B cell (primary cell): ENCODE data around the gene C1QTNF12. TPM values are rescaled to one million over a fixed set of nuclear protein-coding genes. Genes with fewer than 3 reads are reported as not detected.

Experiments used
- ATAC-seq: fragments of 200-7000 bp; cut with Tn5 transposase; one replicate; pipeline ENCODE4 v1.10.0; 2021; ENCODE audit warnings: low read depth, mild to moderate bottlenecking, moderate number of reproducible peaks, moderate library complexity
- CTCF ChIA-PET: fragments of 350-600 bp; sonication (Branson Sonifier 250); formaldehyde crosslinking; loops from one replicate; lab custom pipeline; 2021; ENCODE audit warnings: antibody characterized with exemption, inconsistent platforms; lab: Charles Lee
- POLR2A ChIA-PET: fragments of 350-600 bp; sonication (Branson Sonifier 250); formaldehyde crosslinking; loops from one replicate; lab custom pipeline; 2021; ENCODE audit warnings: antibody characterized with exemption; lab: Charles Lee
- DNase-seq: peaks from one replicate; pipeline ENCODE4 v3.0.0; 2013
- H2AFZ ChIP-seq: 2 replicates; pipeline ENCODE4 v1.6.1; 2012; ENCODE audit warnings: mild to moderate bottlenecking, low read depth, low read length; ENCODE audit not compliant: insufficient read depth, poor library complexity, severe bottlenecking
- H3K27ac ChIP-seq, 2 donors: 1 replicate in 1 of 2; 2 replicates in 1 of 2; pipeline ENCODE4 v1.5.1; 2012 to 2013; ENCODE audit warnings: low read length in 2 of 2, mild to moderate bottlenecking in 2 of 2, moderate library complexity in 1 of 2
- H3K27me3 ChIP-seq, 4 experiments: fragments of 200-600 bp in 1 of 4; sonication (generic) in 1 of 4; replicated peaks in 1 of 4; 1 replicate in 2 of 4; 2 replicates in 2 of 4; pipeline versions ENCODE4 v1.6.1 to v1.7.0; 2013 to 2016; ENCODE audit warnings: low read length in 3 of 4, mild to moderate bottlenecking in 2 of 4, mixed read lengths in 1 of 4, moderate library complexity in 1 of 4; ENCODE audit not compliant: insufficient read depth in 4 of 4, control insufficient read depth in 3 of 4; ENCODE audit errors: control extremely low read depth in 1 of 4
- H3K36me3 ChIP-seq, 2 experiments: replicated peaks in 1 of 2; 1 replicate in 1 of 2; 2 replicates in 1 of 2; pipeline versions ENCODE4 v1.6.1 to v1.7.1; 2013; ENCODE audit warnings: low read length in 1 of 2; ENCODE audit not compliant: insufficient read depth in 2 of 2, control insufficient read depth in 1 of 2; ENCODE audit errors: control extremely low read depth in 1 of 2, extremely low read depth in 1 of 2
- H3K4me1 ChIP-seq, 2 donors: fragments of 200-600 bp in 1 of 2; sonication (generic) in 1 of 2; 1 replicate in 1 of 2; 2 replicates in 1 of 2; pipeline versions ENCODE4 v1.5.1 to v1.6.1; 2013 to 2017; ENCODE audit warnings: low read length in 2 of 2; ENCODE audit not compliant: control insufficient read depth in 2 of 2, insufficient read depth in 2 of 2
- H3K4me2 ChIP-seq: replicated peaks from 2 replicates; pipeline ENCODE3; 2012; ENCODE audit warnings: mild to moderate bottlenecking, low read depth, low read length; ENCODE audit not compliant: poor library complexity, severe bottlenecking
- H3K4me3 ChIP-seq, 5 experiments: fragments of 200-600 bp in 1 of 5; sonication (generic) in 1 of 5; 1 replicate in 3 of 5; 2 replicates in 2 of 5; pipeline versions ENCODE4 v1.5.1 to v1.7.0; 2011 to 2016; ENCODE audit warnings: low read length in 4 of 5, mild to moderate bottlenecking in 4 of 5, low read depth in 2 of 5, control low read depth in 1 of 5, moderate library complexity in 1 of 5; ENCODE audit not compliant: insufficient read depth in 1 of 5; ENCODE audit errors: control extremely low read depth in 1 of 5, extremely low read depth in 1 of 5
- H3K79me2 ChIP-seq: fragments of 200-600 bp; sonication (generic); one replicate; pipeline ENCODE4 v1.6.0; 2016; ENCODE audit warnings: low read length; ENCODE audit not compliant: control insufficient read depth, insufficient read depth
- H3K9ac ChIP-seq: fragments of 200-600 bp; sonication (generic); 2 replicates; pipeline ENCODE4 v1.6.1; 2017; ENCODE audit warnings: mild to moderate bottlenecking, low read length, moderate library complexity
- H3K9me3 ChIP-seq, 3 donors: one replicate each; pipeline versions ENCODE4 v1.6.1 to v1.7.1; 2013; ENCODE audit warnings: low read length in 2 of 3; ENCODE audit not compliant: control insufficient read depth in 2 of 3, insufficient read depth in 1 of 3; ENCODE audit errors: control extremely low read depth in 1 of 3
- H4K20me1 ChIP-seq: 2 replicates; pipeline ENCODE4 v1.6.0; 2012; ENCODE audit warnings: mild to moderate bottlenecking, low read length; ENCODE audit not compliant: insufficient read depth, control insufficient read depth, poor library complexity, severe bottlenecking
- H3K27ac Mint-ChIP-seq: one replicate; pipeline ENCODE4 v1.8.0; 2021; ENCODE audit warnings: mixed read lengths
- H3K27me3 Mint-ChIP-seq: one replicate; pipeline ENCODE4 v1.8.0; 2021; ENCODE audit warnings: mixed read lengths
- H3K4me1 Mint-ChIP-seq: one replicate; pipeline ENCODE4 v1.8.0; 2021; ENCODE audit warnings: mixed read lengths
- H3K4me3 Mint-ChIP-seq: one replicate; pipeline ENCODE4 v1.8.0; 2021; ENCODE audit warnings: mixed read lengths
- H3K9me3 Mint-ChIP-seq: one replicate; pipeline ENCODE4 v1.8.0; 2022; ENCODE audit warnings: mixed read lengths; ENCODE audit not compliant: insufficient read depth
- CTCF ChIP-seq: fragments of 200-600 bp; IDR thresholded peaks from one replicate; pipeline ENCODE4 v1.8.0; 2022; ENCODE audit warnings: antibody characterized with exemption, mild to moderate bottlenecking
- EZH2 ChIP-seq: IDR thresholded peaks from 2 replicates; pipeline ENCODE4 v1.6.1; 2012; ENCODE audit warnings: borderline replicate concordance, low read depth, mild to moderate bottlenecking, moderate library complexity, low read length; ENCODE audit not compliant: insufficient read depth, poor library complexity, severe bottlenecking
- WGBS: methylation state at CpG from one replicate; pipeline ENCODE4 v1.1.5; 2013; ENCODE audit warnings: missing lambda C conversion rate; ENCODE audit not compliant: insufficient coverage; 5-methylcytosine and 5-hydroxymethylcytosine counted together
- intact Hi-C: fragments of 100-400 bp; cut with micrococcal nuclease; formaldehyde crosslinking; loops from one replicate; pipeline ENCODE4 v1.10.0; 2022
- polyA plus RNA-seq: library from polyadenylated mRNA; depleted of rRNA; stranded (reverse); fragments of >200 nt; gene quantifications from 2 replicates; pipeline ENCODE4 v1.2.3, GENCODE V29; 2012
- total RNA-seq, 2 donors: library from RNA; stranded (reverse); fragments of 120-200 nt in 1 of 2; gene quantifications; 1 replicate in 1 of 2; 2 replicates in 1 of 2; pipeline versions ENCODE4 v1.2.3 to v1.2.4, GENCODE V29; 2013 to 2022

Gene C1QTNF12
- total and polyA plus RNA-seq, 2 donors (not counting 1 experiment from before 2014, with no cell fraction given): 1.2 to 3.2 TPM

- ChIA-PET POLR2A (no interaction called here), CTCF (interaction anchor here (1.0 to 1.3 kb wide), 2 partner anchors 113 kb away, joined by 3 to 5 read pairs; no protein-coding TSS in a partner anchor)
- no peak for ATAC-seq
- H3K27ac Mint-ChIP-seq: no peak overlapping the region
- peaks cover 40% of the 10 kb centered on the region for H4K20me1 ChIP-seq
- H3K4me1 Mint-ChIP-seq: peaks cover 32% of the 10 kb centered on the region
- H3K27me3 Mint-ChIP-seq: no peaks in the 10 kb centered on the region
- WGBS: 96% methylated on average over 25 of the region's 27 CpGs
- no peaks in the 10 kb centered on the region for H3K9me3 Mint-ChIP-seq
- TF ChIP-seq EZH2: no peak
- no peak for TF ChIP-seq CTCF
- no peak overlapping the region for H3K4me2 ChIP-seq
- H3K4me1 ChIP-seq: peaks cover 33 to 34% of the 10 kb centered on the region in 2 donors
- DNase-seq: no peak
- no peak overlapping the region for H3K4me3 ChIP-seq
- peaks cover 0 to 5% (median 0%) of the 10 kb centered on the region in 3 donors for H3K9me3 ChIP-seq
- peaks cover 38% of the 10 kb centered on the region for H3K79me2 ChIP-seq
- peaks cover 0 to 25% (median 8%) of the 10 kb centered on the region in 4 experiments for H3K27me3 ChIP-seq
- intact Hi-C loops: loop anchor here (10.0 kb wide), 1 partner anchor 200 kb away; no protein-coding TSS in a partner anchor
- peaks cover 0 to 8% of the 10 kb centered on the region in 2 experiments for H3K36me3 ChIP-seq
- no peak overlapping the region for H3K9ac ChIP-seq
- H3K27ac ChIP-seq: no peak overlapping the region
- H2AFZ ChIP-seq: no peak overlapping the region
- no peak overlapping the region for H3K4me3 Mint-ChIP-seq
Measured at GRCh38 chr1:1235016-1235744, 11.3 kb downstream of the C1QTNF12 start.
